ENCODE measurements around the gene EED.

- TF ChIP-seq, protein P1, sequence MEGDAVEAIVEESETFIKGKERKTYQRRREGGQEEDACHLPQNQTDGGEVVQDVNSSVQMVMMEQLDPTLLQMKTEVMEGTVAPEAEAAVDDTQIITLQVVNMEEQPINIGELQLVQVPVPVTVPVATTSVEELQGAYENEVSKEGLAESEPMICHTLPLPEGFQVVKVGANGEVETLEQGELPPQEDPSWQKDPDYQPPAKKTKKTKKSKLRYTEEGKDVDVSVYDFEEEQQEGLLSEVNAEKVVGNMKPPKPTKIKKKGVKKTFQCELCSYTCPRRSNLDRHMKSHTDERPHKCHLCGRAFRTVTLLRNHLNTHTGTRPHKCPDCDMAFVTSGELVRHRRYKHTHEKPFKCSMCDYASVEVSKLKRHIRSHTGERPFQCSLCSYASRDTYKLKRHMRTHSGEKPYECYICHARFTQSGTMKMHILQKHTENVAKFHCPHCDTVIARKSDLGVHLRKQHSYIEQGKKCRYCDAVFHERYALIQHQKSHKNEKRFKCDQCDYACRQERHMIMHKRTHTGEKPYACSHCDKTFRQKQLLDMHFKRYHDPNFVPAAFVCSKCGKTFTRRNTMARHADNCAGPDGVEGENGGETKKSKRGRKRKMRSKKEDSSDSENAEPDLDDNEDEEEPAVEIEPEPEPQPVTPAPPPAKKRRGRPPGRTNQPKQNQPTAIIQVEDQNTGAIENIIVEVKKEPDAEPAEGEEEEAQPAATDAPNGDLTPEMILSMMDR (IDR thresholded peaks at IDR 0.05; ENCODE audit: low read length): no peak
- TF ChIP-seq EZH2 (IDR thresholded peaks at IDR 0.05; ENCODE audit: borderline replicate concordance, low read length): no peak
Measured at GRCh38 chr11:86256608-86257007, 12.1 kb downstream of the EED start.

Data from OCI-LY1 (cell line).